GM12892 (cell line): Measurements from ENCODE around the gene ADORA2B.

Experiments used
- DNase-seq: peaks from one replicate; pipeline ENCODE4 v3.0.0; 2011; ENCODE audit not compliant: insufficient read length
- FAIRE-seq: peaks from 2 replicates; lab custom pipeline; 2011; peaks lifted over from hg19 to GRCh38; lab: Jason Lieb, UNC
- POLR2A ChIP-seq: IDR thresholded peaks from 2 replicates; pipeline ENCODE4 v1.6.1; 2011; ENCODE audit warnings: low read depth, low read length, control low read depth
- POLR2AphosphoS5 ChIP-seq: IDR thresholded peaks from 2 replicates; pipeline ENCODE4 v1.6.1; 2011; ENCODE audit warnings: low read depth, low read length, control low read depth
- TAF1 ChIP-seq: IDR thresholded peaks from 2 replicates; pipeline ENCODE4 v1.6.1; 2011; ENCODE audit warnings: low read depth, mild to moderate bottlenecking, control low read depth, low read length, borderline replicate concordance

Gene ADORA2B

GRCh38 chr17:15966183-15966878 lies 21.4 kb downstream of the ADORA2B start:
- no peak for DNase-seq
- TF ChIP-seq POLR2A = no peak
- TF ChIP-seq POLR2AphosphoS5 = no peak
- TF ChIP-seq TAF1 = no peak
- no peak for FAIRE-seq

GRCh38 chr17:15966879-15967248 lies 21.9 kb downstream of the ADORA2B start:
- TF ChIP-seq POLR2A (no peak), TAF1 (no peak), POLR2AphosphoS5 (no peak)
- no peak for FAIRE-seq
- no peak for DNase-seq

- DNase-seq (no peak), FAIRE-seq (no peak)
- TF ChIP-seq TAF1 (no peak), POLR2A (no peak), POLR2AphosphoS5 (no peak)
These were observed 22.9 kb downstream of the ADORA2B start for GRCh38 chr17:15967706-15968399.

- DNase-seq = no peak
- TF ChIP-seq POLR2A = no peak
- FAIRE-seq = no peak
These were observed 24.5 kb downstream of the ADORA2B start for GRCh38 chr17:15969463-15969862.

- FAIRE-seq (no peak), DNase-seq (no peak)
- TF ChIP-seq TAF1 = no peak
- TF ChIP-seq POLR2A = no peak
- no peak for TF ChIP-seq POLR2AphosphoS5
These were observed 25.6 kb downstream of the ADORA2B start for GRCh38 chr17:15970500-15970899.

- no peak for FAIRE-seq
- DNase-seq = no peak
- TF ChIP-seq POLR2A = no peak
- TF ChIP-seq POLR2AphosphoS5 = no peak
- TF ChIP-seq TAF1 = no peak
These were observed 26.3 kb downstream of the ADORA2B start for GRCh38 chr17:15971098-15971678.

GRCh38 chr17:15971882-15972281 lies 27.0 kb downstream of the ADORA2B start:
- DNase-seq = no peak
- TF ChIP-seq POLR2A = no peak
- TF ChIP-seq POLR2AphosphoS5 = no peak
- TF ChIP-seq TAF1 = no peak
- FAIRE-seq = no peak

- DNase-seq = no peak
- no peak for TF ChIP-seq TAF1
- TF ChIP-seq POLR2A = no peak
- no peak for TF ChIP-seq POLR2AphosphoS5
- FAIRE-seq = no peak
These were observed 27.6 kb downstream of the ADORA2B start for GRCh38 chr17:15972497-15972951.

- no peak for FAIRE-seq
- TF ChIP-seq POLR2AphosphoS5 (no peak), POLR2A (no peak), TAF1 (no peak)
- DNase-seq = no peak
These were observed 28.1 kb downstream of the ADORA2B start for GRCh38 chr17:15973016-15973415.

- no peak for FAIRE-seq
- DNase-seq = no peak
- TF ChIP-seq TAF1 (no peak), POLR2A (no peak), POLR2AphosphoS5 (no peak)
These were observed 28.9 kb downstream of the ADORA2B start for GRCh38 chr17:15973834-15974233.

GRCh38 chr17:15977894-15978293 lies 33.0 kb downstream of the ADORA2B start:
- TF ChIP-seq POLR2AphosphoS5 (no peak), TAF1 (no peak), POLR2A (no peak)
- FAIRE-seq (no peak), DNase-seq (no peak)
